ENCODE measurements around the gene CALHM1.
"Not testable (repeated sequence)": the region's sequence is repeated elsewhere in the genome, so short reads cannot be mapped to it uniquely, and the experiment has no call there.

CALHM1 gene, protein sequence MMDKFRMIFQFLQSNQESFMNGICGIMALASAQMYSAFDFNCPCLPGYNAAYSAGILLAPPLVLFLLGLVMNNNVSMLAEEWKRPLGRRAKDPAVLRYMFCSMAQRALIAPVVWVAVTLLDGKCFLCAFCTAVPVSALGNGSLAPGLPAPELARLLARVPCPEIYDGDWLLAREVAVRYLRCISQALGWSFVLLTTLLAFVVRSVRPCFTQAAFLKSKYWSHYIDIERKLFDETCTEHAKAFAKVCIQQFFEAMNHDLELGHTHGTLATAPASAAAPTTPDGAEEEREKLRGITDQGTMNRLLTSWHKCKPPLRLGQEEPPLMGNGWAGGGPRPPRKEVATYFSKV

DNA sequence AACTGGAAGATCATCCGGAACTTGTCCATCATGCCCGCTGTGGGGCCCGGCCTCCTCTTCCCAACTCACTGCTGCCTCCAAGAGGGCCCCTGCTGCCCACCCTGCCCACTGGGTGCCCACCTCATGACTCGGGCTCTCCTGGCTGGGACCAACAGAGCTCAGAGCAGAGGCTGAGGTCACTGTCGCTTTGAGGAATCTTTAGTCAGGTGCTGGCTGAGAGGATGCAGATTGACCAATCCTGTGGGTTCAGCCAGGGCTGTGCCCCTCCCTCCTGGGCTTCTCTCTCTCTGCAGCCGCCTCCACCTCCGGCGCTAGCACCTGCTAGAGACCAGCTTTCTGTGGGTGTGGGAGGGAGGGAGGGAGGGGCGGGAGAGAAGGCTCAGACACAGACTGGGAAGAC is at the start of gene CALHM1:
Gene CALHM1, minus strand, starts transcription at position 181 of the 400 bp plus-strand sequence. Its CDS starts 149 bp downstream, at position 32.
- no peak for DNase-seq

DNA sequence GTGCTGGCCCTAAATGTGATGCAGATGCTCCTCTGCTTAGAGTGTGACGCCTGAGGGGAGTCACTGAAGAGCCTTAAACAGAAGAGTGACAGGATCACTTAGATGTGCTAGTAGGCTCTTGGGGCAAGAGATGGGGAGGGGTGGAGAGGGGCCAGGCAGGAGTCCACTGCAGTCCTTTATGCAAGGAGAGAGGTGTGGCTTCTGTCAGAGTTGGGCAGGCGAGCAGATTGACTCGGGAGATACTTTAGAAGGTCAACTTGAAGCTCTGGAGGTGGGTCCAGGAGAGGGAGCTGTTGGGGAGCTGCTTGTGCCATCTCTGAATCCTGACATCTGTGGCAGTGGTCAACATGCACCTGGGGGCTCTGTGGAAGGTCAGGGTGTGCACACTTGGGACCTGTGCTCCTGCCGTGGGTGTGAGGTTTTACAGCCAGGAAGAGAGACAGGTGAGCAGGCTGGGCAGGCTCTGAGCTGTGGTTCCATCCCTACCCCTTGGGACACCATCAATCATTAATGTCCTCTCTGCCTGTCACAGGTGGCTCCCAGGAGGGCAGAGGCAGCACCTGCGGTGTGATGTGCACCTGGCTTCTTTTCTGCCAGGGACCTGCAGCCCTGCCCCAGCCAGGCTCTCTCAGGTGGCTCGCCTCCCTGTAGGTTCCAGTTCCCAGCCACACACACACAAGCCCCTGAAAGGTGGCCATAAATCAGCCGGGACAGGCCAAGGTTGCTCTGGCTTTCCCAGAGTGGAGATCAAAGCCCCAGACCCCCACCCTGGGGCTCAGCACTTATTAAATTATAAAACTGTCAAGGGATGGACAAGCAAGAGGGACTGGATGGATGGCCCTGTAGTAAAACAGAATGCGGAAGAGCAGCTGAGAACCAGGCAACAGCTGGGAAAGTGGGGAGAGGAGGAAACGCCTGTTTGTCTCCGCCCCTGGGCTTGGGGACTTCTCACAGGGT is 48.8 kb upstream of the CALHM1 start:
- no peak for DNase-seq

DNA sequence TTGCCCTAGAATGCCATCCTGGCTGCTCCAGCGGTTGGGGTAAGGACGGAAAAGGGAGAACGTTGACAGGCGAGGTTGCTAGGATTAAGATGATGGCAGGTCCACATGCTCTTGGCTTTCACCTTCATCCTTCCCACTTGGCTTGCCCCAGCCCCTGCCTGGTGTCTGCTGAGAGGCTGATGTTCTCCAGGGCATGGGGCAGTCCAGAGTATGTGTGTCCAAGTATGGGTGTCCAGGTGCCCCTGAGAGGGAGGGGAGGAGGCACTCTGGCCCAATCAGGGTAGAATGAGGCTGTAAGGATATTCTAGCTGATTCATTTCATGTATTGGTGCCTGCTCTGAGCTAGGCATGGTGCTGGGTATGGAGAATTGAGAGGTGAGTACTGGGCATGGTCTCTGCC is 47.4 kb upstream of the CALHM1 start:
- DNase-seq = no peak

DNA sequence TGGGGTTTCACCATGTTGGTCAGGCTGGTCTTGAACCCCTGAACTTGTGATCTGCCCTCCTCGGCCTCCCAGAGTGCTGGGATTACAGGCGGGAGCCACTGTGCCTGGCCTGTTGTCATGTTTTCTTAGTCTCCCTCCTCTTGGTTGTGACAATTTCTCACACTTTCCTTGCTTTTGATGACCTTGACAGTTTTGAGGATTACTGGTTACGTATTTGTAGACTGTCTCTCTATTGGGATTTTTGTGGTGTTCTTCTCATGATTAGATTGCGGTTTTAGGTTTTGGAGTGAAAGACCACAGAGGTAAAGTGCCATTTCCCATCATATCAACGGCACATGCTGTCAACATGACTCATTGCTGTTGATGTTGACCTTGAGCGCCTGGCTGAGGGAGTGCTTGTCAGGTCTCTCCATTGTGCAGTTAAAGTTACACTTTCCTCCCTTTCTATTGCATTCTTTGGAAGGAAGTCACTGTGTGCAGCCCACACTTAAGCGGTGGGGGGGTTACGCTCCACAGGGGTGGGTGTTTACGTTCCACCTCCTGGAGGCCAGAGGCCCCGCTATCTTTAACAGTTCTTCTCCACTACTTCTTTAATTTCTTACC is 45.6 kb upstream of the CALHM1 start:
- DNase-seq = peak; percentile 53

DNA sequence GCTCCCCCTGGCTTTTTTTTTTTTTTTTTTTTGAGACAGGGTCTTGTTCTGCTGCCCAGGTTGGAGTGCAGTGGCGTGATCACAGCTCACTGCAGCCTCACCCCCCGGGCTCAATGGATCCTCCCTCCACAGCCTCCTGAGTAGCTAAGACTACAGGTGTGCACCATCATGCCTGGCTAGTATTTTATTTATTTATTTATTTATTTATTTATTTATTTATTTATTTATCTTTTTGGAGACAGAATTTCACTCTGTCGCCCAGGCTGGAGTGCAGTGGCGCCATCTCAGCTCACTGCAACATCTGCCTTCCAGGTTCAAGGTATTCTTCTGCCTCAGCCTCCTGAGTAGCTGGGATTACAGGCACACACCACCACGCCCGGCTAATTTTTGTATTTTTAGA is 45.1 kb upstream of the CALHM1 start:
- DNase-seq = not testable (repeated sequence)

DNA sequence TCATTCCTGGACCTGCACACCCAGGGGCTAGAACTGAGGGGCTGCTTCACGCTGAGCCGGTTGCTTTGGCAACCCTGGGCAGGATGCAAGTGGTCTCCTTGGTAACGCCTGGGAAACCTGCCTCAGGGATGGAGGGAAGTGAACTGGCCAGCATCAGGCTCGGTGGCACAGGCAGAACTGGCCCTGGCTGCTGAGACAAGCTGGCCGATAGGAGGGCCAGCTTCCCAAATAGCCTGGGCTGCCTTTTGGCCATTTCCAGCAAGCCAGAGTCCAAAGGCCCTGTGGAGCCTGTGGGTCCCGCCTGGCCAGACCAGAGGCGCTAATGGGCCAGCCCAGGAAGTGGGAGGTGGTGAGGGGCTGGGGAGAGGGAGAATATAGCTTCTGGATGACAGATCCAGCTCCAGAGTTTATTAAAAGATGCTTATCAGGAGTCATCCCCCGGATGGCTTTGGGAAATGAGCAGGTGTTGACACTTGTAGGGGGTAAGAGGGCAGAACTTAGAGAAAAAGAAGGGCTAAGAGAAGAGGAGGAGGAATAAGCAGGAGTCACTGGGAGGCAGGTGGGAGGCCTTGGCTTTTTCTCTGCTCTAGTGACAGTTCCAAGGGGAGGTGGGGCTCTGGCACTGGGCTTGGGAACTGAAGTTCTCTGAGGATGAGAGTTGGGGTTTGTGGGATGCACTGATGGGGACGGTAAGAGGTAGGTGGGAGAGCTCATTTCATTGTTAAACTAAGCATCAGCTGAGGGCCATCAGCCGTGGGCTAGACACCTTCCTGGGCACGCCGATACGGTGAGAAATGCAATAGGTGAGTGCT is 44.4 kb upstream of the CALHM1 start:
- no peak for DNase-seq

DNA sequence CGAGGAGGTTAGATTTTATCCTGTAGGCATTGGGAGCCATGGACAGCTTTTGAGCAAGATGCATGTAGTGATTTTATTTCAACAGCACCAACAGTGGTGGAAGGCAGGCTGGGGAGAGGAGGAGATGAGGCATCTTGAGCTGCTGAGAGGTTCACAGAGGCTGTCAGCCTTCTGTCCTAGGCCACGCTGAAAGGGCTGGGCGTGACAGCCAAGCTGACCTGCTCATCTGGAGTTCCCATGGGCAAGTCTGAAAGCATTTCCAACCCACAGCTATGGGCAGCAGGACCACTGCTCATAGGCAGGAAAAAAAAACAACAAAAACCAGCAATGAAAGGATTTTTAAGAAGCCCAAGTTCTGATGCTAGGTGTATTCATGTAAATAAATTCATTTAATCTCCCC is 42.5 kb upstream of the CALHM1 start:
- DNase-seq = no peak

DNA sequence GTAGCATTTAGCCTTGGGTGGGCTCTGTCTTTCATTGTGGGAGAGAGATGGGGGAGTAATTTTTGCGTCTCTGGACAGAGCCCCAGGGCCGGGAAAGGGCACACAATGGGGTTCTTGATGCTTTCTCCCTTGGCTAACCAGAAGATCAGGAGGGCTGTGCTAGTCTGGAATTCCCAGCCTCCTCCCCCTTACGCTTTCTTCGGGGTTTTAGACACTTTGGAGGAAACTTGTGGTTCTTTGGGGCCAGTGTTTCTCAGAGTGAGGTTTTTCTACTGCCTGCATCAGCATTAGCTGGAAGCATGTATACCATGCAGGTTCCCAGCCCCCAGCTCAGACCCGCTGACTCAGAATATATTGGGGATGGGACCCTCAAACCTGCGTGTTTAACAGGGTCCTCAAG is 41.8 kb upstream of the CALHM1 start:
- DNase-seq = no peak

DNA sequence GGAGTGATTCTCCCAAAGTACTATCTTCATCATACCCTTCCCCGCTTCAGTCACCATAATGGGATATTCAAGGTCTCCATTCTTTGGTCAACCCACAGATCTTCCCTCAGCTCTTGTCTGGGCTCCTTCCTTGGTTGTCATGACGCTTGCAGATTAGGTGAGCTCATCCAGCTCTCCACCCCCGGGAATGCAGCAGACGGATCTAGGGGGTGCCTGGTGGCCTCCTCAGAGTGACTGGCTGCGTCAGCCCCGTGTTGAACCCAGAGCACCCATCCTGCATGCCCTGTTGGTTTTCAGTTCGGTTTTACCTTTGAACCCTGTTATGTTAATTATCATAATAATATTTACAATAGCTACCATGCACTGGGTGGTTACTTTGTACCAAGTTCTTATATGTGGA is 41.2 kb upstream of the CALHM1 start:
- DNase-seq = no peak

DNA sequence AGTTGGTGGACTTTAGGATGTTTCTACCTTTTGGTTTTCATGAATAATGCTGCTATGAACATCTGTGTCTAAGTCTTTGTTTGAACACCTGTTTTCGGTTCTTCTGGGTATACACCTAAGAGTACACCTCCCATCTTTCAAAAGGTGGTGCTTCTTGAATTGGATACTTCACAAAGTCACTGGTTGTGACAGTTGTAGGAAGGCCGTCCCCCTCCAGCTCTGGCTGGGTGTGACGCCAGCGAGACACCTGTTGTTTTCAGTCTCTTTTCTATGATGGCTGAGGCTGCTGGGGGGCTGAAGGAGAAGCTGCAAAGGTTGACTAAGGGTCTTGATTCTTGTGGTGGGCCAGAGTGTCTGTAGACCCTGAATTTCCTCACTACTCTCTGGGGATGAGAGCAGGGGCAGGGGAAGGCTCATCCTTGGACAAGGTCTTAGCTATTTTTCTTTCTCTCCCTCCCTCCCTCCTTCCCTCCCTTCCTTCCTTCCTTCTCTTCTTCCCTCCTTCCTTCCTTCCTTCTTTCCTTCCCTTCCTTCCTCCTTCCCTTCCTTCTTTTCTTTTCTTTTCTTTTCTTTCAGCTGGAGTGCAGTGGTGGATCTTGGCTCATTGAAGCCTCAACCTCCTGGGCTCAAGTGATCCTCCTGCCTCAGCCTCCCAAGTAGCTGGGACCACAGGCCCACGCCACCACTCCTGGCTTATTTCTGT is 40.4 kb upstream of the CALHM1 start:
- DNase-seq = no peak

DNA sequence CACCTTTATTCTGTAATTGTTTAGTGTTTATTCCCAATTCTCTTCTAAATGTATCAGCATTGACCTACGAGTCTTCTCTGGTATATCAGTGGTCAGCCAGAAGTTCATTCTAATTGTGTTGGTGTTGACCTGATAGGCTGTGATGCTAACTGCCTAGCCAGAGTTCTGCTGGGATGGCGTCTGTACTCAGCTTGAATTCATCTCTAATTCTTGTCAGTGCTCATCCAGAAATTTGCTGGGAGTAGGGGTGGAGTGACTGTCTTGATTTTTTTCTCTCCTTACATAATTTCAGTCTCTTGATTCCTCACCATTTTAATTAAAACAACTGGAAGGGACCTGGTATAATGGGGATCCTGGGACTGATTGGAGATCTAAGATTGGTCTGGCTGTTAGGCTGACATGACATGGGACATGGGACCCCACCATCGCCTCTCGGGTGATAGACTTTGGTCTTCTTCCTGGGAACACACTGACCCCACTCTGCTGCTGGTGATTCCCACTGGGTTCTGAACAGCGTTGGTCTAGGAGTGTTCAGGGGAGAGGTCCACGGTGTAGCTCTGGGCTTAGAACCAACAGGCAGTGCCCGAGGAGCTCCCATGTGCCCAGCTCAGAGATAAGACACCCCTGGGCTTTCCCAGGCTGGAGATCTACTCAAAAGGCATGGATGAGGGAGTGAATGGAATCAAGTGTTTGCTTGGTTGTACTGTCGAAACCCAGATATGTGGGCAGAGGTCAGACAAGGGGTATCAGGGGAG is 38.6 kb upstream of the CALHM1 start:
- no peak for DNase-seq

DNA sequence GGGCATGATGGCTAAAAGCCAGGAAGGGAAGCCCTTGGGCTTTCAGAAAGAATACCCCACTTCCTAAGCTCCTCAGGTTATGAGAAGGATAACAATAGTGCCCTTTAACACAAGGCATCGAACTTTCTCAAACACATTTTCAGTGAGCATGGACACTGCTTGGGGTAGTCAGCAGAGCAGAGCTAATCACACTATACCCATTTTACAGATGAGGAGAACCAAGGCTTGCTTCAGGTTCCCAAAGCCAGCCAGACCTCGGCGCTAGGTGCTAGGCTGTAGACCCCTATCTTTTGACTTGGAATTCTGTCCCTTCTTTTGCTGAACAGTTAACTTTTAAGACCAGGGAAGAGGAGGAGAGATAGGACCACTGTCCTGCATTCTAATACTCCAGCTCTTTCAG is 36.6 kb upstream of the CALHM1 start:
- DNase-seq = no peak

DNA sequence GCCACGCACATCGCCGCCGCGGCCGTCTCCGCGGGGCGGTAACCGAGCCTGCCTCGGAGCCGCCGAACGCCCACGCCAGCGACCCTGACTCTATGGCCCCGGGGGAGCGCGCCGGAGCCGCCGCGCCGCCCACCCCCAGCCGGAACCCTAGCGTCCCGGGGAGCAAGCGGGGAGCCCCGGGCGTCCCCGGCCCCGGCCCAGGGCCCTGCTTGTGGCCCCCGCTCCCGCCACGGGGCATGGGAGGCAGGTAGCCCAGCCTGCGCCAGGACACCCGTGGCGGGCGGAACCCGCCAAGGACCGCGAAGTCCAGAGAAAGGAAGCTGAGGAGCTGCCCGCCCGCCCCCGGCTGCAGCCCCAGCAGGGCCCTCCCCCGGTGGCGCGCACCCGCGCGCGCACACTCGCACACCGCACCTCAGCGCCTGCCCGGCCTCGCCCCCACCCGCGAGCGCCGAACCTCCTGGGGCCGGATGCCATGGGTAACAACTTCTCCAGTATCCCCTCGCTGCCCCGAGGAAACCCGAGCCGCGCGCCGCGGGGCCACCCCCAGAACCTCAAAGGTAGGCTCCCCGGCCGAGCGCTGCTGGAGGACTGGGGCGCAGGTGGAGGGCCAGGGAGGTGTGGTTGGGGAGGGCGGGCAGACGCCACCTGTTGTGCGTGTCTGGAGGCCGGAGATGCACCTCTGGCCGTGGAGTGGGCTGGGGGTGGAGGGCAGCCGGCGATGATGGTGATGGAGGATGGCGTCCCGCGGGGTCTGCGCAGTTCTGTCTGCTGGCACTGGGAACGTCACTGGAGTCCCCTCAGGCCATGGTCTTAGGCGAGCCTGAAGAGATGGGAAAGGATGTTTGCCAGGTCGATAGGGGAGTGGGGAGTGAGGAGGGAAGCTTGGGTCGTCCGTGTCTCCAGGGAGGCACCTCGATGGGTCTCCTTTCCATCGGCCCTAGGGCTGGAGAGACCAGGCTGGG is 35.5 kb upstream of the CALHM1 start:
- peak; percentile 28 for DNase-seq

DNA sequence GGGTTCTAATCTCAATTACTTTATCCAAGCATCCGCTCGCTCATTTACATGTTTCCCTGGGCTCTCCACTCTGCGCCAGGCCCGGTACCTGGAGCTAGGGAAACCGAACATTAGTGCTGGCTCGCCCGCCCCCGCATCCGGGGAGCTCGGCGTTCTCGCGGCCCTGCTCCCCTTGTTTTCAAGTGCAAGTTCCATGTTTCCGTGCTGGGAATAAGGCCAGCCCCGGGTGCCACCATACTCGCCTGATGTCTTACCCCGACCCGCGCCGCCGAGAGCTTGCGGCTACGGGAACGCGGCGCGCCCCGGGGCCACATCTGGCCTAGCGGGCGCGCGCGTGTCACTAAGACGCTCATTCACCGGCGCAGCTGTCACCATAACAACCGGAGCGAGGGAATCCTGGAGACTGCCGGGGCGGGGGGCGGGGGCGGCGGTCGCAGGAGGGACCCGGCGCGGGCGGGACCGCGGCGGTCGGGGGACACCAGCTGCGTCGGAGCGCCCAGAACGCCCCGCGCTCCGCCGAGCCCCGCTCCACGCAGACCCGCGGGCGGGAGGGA is 34.7 kb upstream of the CALHM1 start, which contains the start of gene NEURL1:
Gene NEURL1, plus strand, starts transcription at position 344 of the 554 bp plus-strand sequence. CDS start 683 bp downstream, outside the sequence.
- peak; percentile 13 for DNase-seq

DNA sequence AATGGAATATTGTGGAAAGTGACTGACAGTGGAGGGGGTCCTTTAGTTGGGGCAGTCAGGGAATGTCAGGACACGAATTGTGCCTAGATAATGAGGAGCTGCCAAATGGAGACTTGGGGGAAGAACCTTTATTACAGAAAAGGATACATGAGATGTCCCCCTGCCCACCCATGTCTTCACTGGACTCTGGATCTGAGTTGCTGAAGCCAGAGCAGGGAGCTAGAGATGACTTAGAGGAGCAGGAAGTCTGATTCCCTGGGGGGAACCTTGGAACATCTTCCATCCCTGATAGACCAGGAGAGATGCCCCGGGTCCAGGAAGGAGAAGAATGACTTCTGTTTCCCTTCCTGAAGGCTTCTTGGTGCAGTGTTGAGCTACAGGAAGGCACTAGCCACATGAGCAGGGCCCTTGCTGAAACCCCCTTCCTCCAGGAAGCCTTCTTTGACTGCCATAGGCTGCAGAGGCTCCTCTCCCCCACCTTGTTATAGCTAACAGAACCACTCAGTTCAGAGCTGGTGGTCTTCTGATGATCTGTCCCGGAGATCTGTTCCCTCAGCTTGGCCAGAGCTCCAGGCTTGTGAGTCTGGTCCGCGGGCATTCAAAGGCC is 34.1 kb upstream of the CALHM1 start:
- no peak for DNase-seq

DNA sequence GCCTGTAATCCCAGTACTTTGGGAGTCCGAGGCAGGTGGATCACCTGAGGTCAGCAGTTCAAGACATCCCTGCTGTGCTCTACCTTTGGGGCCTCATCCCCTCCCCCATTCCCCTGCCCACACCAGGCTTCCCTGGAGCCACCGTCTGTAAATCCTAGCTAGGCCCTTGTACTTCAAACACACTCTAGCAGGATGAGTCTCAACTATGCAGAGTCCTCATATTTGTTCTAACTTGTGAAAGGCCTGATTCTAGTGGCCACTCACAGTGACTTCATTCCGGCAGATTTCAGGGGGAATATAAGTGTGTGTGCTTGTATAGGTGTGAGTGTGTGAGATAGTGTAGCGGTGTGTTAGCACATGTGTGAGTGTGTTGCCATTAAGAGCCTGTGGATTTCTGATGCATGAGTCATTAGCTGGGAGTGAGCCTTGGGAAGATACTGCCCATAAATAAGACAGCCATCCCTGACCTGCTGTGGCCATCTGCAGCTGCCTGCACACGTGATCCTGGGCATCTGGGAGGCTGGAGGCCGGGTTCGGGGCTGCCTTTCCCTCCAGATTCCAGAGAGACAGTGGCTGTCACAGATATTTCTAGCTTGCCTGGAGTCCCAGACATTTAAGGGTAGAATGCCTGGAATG is 33.1 kb upstream of the CALHM1 start:
- no peak for DNase-seq

DNA sequence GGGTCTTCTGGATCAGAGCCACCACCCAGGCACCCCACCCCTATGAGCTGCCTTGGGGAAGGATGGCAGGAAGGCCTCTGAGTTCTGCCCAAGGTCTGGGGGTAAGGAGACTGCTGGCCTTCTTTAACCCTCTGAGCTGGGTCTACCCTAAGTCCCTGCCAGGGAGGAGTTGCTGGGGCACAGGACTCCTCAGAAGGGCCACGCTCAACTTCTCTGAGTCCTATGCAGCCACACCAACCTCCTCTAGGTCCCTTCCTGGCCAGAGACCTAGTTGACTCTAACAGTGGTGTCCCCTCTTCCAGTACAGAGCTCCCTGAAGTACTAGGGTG is 32.2 kb upstream of the CALHM1 start:
- no peak for DNase-seq

DNA sequence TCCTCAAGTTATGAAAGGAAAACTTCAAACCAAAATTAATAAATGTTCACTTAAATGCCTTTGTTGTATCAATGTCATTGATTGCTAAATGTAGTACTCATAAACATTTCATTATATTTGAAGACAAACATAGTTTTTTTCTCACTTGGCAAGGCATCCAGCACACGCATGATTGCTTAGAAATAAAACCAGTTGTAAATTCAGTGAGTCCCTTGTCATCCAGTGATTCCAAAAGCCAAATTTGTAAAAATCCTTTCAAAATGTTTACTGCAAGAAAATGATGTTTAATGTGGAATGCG is 28.7 kb upstream of the CALHM1 start:
- no peak for DNase-seq
